ENCODE data around the gene AGTRAP.

AGTRAP gene

DNA sequence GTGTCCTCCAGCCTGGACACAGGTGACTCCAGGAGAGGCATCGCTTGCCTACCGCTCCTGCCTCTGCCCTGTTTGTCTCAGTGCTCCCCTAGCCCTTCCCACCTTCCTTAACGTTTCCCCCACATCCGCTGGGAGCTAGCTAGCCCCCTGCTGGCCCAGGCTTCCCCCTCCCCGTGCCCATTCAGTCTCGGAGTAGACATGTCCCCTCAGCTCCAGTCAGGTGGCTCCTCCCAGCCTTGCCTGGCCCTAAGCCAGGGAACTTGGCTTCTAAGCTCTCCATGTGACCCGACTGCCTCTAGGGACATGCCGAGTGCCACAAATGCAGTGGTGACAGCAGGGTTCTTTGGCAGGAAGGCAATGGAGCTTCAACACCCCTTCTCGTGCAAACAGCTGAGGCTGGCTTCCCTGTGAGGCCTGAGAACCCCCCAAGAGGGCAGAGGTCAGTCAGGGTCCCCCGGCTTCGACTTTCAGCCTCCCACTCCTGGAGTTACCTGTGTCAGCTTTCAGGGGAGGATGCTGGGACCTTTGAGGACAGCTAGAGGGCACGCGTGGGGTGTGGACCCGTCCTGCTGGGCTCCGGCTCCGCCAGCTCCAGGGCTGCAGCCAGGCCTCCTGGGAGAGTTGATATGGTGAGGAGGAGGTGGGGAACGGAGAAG lies 28.2 kb upstream of the AGTRAP start:
- DNase-seq = no peak

DNA sequence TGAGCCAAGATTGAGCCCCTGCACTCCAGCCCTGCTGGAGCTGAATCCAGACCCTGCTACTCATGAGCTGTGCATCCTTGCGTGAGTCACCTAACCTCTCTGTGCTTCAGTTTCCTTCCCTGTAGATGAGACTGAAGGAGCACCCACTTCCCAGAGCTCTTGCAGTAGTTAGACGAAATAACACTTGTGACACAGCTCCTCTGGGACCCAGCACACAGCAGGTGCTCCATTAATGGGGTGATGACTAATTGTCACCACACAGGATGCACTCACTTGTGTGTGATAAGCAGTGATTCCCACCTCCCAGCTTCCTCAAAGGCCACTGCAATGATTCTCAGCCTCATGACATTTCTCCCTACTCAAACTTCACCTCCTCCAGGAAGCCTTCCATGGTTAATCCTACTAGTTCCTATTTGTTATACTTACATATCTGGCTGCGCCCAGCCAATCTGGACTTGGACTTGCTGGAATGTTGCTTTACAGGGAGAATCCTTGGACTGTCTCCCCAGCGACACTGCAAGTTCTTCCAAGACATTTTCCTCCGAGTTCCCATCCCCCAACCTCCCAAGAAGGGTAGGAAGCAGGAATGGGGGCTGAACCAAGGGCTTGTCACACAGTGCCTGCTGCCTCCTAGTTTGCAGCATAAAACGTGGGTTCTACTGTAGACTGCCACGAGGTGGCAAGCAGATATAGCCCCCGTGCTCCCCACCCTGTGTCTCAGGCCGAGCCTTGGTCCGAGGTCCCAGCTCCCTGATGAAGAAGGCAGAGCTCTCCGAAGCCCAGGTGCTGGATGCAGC lies 27.2 kb upstream of the AGTRAP start:
- no peak for DNase-seq

DNA sequence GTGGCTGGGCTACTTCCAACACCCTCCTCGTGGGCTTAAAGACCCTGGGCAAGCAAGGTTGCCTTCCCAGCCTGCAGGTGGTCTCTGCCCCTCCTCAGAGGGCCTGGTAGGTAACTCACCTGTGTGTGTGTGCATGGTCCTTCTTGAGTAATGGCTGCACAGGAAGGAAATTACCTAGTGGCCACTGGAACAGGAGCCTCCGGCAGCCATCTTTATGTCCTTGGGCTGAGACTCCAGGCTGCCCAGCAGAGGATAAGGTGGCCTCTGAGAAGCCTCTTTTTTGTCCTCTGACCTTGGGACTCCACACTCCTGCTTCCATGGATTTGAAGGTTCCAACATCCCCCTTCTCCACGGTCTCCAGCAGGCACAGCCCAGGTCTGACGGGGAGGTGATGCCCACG lies 24.4 kb upstream of the AGTRAP start:
- no peak for DNase-seq

DNA sequence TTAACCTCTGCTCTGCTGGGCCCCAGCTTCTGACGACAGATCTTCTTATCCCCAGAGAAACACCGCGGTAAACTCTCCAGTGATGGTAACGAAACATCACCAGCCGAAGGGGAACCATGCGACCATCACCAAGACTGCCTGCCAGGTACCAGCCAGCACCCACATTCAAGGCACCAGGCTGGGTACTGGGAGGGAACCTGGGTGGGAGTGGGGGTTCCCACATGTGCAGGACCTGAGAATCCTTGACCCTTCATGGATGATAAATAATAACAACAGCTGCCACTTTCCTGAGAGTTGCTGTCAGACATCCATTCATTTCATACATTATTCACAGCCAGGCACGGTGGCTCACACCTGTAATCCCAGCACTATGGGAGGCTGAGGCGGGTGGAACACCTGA lies 23.7 kb upstream of the AGTRAP start:
- DNase-seq = no peak

DNA sequence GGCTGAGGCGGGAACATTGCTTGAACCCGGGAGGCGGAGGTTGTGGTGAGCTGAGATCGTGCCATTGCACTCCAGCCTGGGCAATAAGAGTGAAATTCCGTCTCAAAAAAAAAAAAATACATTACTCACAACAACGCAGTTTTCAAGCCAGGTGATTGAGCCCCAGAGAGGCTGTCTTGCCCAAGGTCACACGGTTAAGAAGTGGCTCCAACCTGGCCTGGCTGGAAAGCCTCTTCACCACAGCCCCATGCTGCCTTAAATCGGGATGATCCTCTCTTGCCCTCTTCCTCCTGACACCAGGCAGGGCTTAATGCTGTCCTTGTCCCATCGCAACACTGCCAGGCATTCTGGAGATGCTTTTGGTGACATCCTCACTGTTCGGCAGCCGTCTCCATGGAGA lies 22.8 kb upstream of the AGTRAP start:
- no peak for DNase-seq

DNA sequence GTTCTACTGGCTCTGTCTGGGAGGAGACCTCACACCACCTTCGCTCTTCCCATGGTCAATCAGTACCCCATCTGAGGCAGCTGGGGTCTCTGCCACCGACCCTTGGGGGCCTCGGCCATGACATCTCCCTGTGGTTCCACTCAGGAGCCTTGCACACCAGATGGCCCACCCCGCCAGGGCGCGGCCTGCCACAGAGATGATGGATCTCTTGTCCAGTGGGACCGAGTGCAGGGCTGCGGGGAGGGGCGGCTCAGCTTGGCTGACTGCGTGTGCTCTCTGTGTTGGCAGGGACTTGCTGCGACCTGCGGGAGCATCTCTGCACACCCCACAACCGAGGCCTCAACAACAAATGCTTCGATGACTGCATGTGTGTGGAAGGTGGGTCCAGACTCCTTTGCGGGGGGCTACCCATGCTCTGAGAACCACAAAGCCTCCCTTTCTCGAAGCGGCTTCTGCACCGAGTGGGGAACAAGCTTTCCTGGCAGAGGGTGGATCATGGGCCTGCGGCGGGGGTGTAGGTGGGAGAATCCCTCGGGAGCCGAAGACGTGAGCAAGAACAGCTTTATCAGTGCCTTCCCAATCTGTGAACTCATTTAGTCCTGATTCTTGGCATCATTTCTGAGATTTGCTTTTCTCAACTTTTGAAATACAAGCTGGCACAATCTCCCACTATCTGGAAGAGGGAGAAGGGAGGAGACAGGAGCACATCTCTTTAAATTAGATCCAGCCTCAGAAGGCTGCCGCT lies 20.9 kb upstream of the AGTRAP start:
- DNase-seq = no peak

DNA sequence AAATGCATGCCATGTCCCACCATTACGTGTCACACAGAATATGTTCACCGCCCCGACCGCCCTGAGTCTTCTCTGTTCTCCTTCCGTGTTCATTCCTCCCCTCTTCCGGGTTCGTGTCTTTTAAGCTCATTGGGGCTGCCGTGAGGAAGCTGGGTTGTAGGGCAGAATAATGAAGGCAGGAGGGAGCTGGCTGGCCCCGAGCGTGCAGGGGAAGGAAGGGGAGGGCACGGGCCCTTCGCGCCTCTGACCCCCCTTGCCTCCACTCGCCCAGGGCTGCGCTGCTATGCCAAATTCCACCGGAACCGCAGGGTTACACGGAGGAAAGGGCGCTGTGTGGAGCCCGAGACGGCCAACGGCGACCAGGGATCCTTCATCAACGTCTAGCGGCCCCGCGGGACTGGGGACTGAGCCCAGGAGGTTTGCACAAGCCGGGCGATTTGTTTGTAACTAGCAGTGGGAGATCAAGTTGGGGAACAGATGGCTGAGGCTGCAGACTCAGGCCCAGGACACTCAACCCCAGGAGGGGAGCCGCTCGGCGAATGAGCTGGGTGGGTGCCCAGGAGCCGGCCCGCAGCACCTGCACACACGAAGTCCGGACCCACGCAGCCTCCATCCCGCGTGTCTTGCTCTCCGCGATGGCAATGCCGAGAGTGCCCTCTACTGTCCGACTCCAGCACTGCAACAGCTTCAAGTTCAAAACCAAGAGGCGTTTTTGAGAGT lies 16.5 kb upstream of the AGTRAP start:
- peak; percentile 95 for DNase-seq

DNA sequence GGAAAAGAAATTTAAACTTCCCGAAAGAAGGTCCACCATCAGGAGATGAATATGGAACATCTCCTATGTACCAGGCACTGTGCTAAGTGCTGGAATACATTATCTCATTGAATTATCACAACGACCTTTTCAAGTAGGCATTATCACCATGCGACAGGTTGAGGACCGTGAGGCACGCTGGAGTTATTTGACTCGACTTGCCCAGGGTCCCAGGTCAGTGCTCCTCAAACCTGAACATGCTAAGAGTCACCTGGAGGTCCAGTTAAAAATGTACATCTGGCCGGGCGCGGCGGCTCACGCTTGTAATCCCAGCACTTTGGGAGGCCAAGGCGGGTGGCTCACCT lies 15.9 kb upstream of the AGTRAP start:
- no peak for DNase-seq

DNA sequence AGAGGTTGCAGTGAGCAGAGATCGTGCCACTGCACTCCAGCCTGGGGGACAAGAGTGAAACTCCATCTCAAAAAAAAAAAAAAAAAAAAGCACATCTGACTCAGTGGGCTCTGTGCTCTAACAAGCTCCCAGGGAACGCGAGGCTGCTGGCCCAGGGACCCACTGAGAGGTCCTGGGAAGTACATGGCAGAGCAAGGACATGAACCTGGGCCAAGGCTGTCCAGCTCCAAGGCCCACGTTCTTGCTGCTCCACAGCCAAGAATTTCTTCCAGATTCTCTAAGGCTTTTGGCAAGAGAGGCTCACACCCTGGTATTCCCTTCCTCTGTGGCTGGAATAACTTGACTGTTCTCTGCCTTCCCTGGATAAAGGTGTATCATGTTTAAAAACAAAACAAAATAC lies 15.4 kb upstream of the AGTRAP start:
- no peak for DNase-seq

DNA sequence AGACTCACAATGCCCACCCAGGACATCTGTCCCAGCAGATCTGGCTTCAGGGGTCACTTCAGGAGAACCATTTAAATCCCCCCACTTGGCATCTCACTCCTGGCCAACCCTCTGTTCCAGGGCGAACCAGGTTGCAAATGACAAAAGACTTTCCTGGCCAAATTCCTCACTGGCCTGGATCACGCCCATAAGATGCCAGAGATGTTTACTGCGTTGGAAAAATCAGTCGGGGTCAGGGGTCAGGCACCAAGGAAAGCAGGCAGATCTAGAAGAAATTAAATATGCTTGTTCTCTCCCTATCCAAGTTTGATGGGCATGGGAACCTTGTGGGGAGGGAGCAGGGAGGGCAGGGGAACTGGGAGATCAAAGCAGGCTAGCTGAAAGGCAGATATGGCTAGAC lies 14.6 kb upstream of the AGTRAP start:
- no peak for DNase-seq

DNA sequence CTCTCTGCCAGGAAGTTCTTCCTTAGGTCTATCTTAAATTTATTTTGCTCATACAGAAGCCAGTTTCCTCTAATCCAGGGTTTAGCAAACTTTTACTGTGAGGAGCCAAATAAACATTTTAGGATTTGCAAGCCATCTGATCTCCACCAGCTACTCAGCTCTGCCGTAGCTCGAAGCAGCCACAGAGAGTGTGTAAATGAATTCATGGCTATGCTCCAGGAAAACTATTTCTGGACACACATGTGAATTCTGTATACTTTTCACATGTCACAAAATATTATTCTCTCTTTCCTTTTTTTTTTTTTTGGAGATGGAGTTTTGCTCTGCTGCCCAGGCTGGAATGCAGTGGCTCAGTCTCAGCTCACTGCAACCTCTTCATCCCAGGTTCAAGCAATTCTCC lies 13.4 kb upstream of the AGTRAP start:
- DNase-seq = no peak

DNA sequence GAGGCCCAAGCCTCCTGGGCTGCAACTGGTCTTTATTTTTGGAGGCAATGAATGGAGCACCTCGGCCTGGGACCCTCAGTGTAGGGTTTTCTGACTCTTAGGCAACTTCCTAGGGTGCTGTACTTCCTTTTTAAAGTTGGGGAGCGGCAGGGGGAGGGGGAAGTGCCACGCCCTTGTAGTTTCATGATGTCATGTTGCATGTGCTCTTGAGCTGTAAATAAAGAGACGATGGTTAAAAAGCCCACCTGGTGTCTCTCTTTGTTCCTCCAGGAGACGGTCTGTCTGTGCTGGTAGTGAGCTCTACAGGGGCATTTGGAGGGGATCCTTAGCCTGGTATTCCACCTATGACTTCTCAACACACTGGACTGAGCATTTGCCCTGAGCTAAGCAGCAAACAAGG lies 10.3 kb upstream of the AGTRAP start:
- no peak for DNase-seq

DNA sequence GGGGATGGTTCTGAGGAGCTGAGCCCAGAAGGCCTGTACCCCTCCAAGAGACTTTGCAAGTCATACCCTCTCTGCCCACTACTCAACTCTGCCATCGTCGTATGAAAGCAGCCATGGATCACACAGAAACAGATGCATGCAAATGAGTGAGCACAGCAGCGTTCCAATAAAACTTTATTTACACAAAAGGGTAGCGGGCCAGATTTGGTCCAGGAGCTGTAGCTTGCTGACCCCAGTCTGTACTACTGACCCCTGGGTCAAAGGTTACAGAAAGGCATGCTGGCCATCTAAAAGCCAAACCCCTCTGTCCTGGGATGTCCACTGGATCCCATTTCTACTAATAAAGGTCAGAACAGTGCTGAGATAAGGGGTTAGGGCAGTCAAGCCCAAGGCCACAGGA lies 8.8 kb upstream of the AGTRAP start:
- DNase-seq = no peak

DNA sequence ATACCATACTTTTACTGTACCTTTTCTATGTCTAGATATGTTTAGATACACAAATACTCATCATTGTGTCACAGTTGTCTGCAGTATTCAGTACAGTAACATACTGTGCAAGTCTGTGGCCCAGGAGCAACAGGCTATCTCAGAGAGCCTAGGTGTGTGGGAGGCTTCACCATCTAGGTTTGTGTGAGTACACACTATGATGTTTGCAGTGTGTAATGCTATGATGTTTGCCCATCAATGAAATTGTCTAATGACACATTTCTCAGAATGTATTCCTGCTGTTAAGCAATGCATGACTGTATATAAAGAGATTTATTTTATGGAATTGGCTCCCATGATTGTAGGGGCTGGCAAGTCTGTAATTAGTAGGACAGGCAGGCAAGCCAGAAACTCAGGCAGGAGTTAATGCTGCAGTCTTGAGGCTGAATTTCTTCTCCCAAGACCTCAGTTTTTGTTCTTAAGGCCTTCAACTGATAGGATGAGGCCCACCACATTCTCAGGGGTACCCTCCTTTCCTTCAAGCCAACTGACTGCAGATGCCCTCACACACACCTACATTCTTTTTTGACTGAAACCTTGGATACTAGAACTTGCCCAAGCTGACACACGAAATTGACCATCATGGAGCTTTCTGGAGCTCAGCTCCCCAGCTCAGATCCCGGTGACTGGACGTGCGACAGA lies 7.7 kb upstream of the AGTRAP start:
- DNase-seq = no peak

DNA sequence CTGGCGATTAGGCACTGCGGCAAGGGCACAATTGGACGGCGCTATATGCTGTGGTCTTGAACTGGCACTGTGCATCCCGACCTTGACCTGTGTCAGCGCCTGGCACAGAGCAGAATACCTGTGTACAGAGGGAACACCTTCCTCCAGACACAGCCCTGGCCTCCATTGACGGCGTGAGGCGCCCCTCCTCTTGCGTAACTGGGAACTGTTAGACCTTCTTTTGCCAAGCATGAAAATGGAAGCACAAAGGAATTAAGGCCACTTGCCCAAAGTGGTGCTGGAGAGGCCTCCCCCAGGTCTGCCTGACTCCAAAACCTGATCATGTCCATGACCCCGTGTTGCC lies 6.8 kb upstream of the AGTRAP start:
- no peak for DNase-seq

DNA sequence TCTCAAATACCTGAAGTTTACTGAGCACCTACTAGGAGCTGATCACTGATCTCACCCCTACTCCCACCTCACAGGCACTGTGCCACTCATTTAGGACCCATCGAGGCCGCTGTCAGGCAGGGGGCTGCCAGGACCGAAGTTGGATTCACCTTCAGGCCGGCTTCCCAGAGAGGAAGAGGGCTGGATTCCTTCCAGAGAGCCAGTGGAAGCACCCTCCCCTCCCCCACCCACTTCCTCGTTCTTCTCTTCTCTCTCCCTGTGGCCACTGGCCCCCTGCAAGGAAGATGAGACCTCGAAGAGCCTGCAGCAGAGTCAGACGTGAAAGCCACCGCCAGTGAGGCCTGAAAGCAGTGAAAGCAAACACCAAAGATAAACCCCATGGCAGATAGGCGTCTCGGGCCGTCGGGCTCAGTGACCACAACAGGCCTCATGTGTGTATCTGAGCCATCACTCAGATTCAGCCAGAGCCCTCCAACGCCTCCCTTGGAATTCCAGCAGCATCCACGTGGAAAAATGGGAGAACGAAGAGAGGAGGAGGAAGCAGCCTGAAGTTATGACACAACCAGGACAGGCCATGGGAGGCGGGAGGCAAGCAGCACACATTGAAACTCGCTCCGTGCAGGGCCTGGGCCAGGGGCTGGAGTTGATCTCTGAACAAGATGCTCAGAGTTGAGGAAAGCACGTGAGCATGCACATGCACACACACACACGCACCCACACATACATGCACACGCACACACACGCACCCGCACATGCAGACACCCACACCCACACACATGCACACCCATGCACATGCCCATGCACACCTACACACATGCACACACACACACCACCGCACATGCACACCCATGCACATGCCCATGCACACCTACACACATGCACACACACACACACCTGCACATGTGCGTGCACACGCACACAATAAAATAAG lies 6.2 kb upstream of the AGTRAP start:
- no peak for DNase-seq

DNA sequence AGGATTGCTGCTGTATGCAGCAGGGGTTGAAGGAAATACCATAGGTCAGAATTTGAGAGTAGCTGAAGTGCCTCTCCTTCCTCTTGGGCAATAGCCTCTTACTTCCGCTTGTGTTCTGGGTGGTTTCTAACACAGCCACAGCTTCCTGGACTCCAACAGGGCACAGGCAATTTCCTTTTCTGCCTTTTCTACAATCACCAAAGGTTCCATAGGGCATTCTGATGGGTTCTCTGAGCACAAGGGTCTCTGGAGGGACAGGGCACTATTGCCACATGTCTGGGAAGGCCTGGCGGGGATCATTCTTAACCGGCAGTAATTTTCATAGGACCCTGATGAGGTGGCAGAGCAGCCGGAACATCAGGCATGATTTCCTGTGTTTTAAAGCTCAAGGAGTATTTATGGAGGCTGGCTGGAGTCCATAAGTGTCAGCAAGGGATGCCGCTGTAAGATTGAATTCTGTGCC lies 5.5 kb upstream of the AGTRAP start:
- peak; percentile 57 for DNase-seq

DNA sequence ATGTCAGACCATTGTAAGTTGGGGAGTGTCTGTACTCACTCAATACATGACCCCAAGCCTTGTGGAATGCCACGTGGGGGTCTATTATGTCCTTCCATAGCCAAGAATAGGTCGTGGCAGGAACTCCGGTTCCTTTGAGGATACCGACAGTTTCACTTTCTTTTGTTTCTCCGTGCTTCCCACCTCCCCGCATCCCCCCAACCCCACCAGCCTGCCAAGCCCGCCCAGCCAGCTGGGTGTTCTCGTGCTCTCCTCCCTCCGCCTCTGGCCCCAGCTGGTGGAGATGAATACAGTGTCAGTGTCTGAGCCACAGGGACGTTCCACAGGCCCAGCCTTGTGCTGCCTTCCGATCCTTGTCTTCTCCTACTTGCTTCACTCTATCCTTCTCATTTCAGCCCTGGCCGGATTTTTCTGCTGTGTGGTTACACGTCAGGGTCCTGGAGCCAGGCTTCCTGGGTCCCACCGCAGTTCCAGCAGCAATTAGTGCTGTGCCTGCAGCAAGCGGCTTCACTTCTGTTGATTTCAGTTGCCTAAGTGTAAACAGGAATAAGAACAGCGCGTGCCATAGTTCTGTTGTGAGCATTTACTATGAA lies 4.1 kb upstream of the AGTRAP start:
- peak; percentile 50 for DNase-seq

DNA sequence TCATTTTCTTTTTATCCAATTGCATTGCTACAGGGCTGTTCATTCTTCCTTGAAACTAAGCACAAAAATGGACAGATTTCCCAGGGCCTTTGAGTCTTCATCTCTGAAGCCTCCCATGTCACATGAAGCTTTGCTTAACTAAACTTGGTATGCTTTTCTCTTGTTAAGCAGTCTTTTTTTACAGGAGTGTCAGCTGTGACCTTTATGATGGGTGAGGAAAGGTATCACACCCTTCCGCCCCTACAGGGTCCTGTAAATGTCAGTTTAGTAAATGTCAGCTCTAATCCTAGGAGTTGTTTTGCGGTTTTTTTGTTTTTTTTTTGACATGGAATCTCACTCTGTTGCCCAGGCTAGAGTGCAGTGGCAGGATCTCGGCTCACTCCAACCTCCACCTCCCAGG lies 2.6 kb upstream of the AGTRAP start:
- DNase-seq = no peak

DNA sequence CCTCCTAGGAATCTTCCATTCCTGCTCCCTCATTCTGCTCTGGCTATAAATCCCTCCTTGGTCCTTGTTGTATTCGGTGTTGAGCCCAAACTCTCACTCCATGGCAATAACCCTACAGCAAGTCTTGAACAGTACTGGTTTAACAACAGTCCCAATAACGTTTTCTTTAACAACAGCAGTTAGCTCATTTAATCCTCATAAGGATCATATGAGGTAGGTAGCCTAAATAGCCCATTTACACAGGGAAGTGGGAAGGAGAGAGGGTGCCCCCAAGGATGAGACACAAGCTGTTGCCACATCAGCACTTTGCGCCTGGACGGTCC lies 444 bp upstream of the AGTRAP start:
- DNase-seq = no peak
